Hematopoietic multipotent progenitor cell (in vitro differentiated cells): Measurements from ENCODE around the gene TNC. TPM values are rescaled to one million over a fixed set of nuclear protein-coding genes. Genes with fewer than 3 reads are reported as not detected.

Experiments
- DNase-seq, 3 donors: peaks; one replicate each; pipeline ENCODE4 v3.0.0-alpha.2; 2011 to 2015; ENCODE audit warnings: low read depth in 2 of 3, low spot score in 2 of 3
- total RNA-seq: library from RNA; depleted of rRNA; stranded (reverse); fragments of >200 nt; gene quantifications from one replicate; pipeline ENCODE4 v1.2.3, GENCODE V29; 2012

Gene TNC
- total RNA-seq, 1 donor, result under 0.01 TPM

DNA sequence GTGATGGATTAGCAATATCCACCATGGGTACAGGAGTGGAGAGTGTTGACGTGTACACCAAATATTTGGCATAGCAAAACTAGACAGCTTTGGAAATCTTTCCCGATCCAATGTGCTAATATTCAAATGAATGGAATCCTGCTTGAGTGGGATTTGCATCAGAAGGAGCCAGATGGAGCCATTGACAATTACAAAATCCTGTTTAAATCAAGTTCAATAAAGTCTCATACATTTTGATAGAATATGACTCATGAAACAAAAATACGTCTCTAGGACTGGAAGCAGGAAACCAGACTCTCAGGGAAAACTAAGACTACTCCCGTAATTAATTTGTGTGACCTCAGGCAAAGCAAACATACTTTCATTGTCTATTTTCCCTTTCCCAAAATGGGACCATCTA is 13.0 kb downstream of the TNC start:
- no peak for DNase-seq

DNA sequence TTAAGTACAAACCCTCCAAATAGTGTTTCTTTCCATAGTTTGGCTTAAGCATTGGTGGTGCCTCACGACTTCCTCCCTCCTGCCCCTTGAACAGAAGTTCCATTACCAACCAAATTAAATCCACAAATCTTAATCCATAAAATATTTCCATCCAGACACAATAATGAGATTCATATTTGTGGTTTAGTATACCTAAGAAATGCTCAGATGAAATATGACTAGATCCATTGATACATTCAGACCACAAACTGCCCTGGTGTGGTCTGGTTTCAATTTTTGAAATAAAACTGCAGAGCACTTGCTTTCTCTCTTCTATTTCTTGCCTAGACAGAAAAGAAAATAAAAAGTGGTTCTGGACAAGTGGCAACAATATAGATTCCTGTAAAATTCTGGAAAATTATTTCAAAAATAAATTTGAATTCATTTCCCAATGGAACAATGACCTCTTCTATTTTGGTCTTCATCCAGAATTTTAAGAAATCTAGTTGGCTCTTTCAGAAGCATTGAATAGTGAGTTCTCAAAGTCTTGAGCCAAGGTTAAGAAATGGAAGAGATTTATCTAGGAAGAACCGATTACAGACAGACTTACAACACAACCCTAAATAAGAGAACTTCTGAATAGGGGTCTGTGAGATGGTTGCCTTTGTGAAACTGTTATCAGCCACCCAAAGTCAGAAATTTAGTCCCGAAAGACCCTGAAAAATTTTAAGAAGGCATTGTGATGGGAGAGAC is 14.0 kb downstream of the TNC start:
- no peak for DNase-seq

DNA sequence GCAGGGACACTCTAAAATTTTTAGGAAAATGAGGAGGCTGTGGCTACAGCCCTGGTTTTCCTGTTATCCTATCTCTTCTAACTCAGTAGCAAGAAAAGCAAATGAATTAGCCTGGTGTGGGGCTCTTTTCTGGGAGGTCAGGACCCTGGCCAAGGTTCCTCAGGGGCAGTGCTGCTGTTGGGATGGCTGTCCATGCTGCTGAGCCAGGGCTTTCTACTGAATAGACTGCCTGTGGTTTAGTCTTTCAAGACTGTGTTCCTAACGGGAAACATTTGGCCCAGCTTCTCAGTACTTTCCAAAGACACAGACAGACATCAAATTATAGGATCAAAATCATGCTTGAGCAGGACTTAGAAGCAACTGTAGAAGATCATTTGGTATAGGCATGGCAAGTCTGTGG is 18.1 kb downstream of the TNC start:
- no peak for DNase-seq

DNA sequence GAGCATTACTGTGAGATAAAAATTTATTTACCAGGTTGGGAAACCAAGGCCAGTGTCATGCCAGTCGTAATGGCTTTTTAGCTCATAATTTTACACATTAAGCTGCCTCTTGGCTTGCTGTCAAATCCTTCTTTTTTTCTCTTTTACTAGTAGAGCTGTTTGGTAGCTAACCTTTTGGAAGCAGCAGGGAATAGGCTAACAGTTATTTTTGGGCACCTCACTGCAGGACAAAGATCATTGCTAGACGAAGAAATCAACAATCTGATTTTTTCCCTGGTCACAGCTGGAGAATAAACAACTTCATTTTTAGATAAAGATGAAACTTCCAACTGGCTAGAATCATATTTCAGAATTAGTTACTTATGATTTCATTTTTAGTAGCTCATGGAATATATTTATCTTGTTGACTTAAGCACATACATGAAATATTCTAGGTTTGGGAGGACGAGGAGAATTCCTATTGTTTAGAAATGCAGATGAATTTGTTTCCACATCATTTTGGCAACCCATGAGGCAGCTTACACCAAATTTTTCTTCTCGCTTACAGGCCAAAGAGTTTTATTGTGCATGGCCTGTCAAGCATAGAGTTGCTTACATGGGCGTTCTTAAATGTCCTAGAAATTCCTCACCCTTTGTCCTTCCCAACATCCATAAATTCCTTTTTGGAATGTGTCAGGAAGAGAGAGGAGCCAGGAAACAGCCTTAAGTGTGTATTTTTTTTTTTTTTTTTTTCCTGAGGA is 19.6 kb downstream of the TNC start:
- no peak for DNase-seq

DNA sequence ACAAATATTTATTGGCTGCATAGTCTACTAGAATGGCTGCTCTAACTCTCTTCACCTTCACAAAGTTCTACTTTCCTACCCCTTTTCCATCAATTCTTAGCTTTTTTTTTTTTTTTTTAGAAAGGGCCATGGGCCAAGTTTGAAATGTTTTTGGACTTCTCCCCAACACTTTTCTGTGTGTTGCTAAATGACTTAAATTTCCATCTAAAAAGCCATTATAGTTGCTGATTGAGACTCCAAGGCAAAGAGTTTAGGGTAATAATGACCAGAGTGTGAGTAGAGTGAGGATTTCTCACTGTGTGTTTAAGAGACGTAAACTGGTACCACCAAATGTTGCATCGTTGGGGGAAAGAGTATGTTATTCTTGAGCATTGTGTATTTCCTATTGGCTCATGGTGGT is 24.4 kb downstream of the TNC start:
- no peak for DNase-seq

DNA sequence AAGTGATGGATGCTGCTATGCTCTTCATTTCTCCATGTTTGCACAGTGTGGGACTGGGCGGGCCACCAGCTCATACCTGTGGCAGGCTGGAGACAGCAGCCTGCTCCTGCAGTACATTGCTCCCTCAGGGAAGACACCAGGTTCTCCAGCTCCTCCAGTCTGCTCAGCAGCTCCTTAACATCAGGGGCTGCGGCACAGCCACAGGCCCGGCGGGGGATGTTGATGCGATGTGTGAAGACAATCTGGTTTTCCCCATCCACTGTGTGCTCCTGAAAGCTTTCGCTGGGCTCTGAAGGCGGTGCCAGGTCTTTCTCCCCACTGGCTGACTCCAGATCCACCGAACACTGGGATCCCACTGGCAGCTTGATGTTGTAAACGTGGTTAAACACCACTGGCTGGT is 27.5 kb downstream of the TNC start:
- DNase-seq, result no peak

DNA sequence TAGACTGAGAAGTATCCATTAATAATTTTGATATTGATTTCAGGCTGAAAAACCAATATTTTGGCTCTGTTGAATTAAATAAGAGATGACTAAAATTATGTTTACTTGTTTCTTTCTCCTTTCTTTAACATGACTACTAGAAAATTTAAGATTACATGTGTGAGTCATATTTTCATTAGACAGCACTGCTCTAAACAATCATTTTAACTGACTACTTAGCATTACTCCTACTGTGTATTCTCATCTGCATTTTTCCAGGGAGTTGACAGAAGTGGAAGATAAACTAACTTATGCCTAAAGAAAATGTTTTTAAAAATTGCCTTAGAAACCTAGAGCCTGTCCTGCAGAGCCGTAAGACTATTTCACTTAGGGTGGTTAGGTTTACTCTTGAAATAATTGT is 29.1 kb downstream of the TNC start:
- no peak for DNase-seq

DNA sequence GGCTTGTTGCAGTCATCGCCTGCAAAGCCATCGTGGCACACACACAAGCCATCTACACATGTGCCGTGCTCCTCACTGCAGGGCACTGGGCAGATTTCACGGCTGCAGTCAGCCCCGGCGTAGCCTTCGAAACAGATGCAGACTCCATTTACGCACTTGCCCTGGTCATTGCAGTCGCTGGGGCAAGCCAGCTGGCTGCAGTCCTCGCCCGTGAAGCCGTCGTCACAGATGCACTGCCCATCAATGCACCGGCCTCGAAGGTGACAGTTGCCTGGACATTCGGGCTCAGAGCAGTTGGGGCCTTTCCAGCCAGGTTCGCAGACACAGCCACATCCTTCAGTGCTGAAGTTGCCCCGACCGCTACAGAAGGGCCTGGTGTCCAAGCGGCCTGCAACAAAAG is 31.1 kb downstream of the TNC start:
- no peak for DNase-seq

DNA sequence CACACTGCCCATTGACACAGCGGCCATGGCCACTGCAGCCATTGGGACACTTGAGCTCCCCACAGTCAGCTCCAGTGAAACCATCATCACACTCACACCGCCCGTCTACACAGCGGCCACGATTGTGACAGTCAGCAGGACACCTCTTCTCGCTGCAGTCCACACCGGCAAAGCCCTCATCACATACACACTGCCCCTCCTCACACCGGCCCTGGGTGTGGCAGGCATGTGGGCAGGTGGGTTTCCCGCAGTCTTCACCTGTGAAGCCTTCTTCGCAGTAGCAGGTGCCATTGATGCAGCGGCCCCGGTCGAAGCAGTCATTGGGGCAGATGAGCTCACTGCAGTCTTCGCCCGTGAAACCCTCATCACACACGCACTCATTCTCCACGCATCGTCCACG is 31.5 kb downstream of the TNC start:
- no peak for DNase-seq

DNA sequence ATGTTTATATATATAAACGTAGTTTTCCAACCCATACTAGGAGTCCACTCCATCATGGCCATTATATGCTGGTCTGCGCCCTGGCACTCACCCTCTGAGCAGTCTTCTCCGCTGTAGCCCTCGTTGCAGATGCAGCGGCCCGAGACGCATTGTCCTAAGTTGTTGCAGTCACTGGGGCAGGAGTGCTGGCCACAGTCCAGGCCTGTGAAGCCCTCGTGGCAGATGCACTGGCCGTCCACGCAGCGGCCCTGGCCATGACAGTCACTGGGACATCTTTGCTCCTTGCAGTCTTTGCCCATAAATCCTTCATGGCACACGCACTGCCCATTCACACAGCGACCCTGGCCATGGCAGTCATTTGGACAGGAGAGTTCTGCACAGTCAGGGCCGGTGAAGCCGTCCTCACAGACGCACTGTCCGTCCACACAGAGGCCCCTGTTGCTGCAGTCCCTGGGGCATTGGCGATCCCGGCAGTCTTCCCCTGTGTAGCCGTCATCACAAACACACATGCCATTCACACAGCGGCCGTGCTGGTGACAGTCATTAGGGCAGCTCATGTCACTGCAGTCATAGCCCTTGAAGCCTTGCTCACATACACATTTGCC is 32.1 kb downstream of the TNC start:
- DNase-seq, result no peak

DNA sequence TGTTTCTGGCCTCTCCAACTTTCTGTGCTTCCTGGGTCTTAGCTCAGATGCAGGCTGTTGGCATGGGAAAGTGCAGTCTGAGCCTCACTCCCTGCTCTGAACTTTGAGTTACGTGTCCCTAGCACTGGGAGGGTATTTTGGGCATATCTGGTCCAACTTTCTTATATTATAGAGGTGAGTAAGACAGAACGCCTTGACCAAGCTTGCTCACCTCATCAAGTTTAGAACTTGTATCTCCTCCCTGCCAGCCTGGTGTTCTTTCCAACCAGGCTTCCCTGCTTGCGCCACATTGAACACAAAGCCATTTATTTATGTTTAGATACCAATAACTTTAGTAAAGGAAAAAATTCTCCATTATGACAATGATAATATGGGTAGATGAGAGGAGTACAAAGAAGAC is 33.2 kb downstream of the TNC start:
- no peak for DNase-seq

DNA sequence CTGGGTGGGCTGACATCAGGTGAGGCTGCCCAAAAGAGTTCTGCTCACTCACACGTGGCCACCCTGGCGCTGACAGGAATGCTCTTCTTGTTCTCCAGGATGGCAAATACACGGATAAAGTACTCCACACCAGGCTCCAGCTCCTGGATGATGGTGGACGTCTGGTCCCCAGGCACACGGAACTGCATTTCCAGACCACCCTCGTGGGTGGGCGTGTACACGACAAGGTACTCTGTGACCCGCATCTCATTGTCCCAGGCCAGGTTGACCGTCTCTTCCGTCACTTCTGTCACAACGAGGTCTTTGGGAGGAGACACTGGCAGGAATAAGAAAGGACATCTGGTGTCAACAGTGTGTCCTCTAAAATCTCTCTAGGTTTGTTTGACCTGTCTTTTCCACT is 33.8 kb downstream of the TNC start:
- DNase-seq, result no peak

DNA sequence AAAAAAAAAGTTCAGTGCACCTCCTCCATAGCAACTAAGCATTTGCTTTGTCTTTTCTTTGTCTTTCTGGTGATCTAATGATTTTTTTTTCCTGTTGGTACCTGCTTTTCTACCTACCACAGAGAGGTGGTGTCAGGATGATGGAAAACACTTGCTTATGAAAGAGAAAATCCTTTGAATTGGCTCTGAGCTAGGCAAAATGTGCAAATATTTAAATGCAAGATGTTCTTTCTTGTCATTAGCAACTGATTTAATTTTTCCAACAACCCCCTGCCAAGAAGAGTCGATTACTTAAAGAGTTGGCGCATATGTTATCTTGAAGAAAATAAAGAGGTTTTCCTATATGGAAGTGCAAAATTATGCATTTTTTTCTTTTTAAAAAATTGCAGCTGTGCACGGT is 37.7 kb downstream of the TNC start:
- no peak for DNase-seq

DNA sequence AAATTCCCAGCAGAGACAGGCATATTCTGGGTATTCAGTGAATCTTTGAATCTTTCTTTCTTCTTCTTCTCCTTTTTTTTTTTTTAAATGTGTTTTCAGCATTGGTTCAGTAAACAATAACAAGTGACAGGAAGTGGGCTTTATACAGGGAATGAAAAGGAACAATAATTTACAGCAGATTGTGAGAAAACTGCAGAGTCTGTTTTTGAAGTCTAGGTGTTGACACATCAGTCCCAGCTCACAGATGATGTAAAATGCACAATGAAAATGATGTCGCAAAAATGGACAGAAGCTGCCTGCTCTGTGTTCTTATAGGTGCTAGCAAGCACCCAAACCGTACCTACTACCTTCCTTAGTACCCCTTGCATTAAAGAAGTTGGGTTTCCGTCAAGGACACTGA is 38.8 kb downstream of the TNC start:
- DNase-seq, result no peak

DNA sequence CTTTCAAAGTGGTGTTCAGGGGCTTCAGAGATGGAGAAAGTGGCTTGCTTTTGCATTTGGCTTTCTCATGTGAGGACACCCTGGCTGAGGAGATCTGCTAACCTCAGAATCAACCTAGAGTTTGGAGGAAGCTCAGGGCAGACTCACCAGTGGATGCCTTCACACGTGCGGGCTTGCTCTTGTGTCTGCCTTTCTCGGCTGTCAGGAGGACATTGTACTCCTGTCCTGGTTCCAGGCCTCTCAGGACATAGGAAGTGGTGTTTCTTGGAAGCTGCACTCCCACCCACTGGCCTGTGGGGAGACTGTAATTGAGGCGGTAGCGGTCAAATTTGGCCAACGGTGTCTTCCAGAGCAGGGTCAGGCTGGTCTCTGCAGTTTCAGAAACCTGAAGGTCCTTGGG is 44.5 kb downstream of the TNC start:
- no peak for DNase-seq

DNA sequence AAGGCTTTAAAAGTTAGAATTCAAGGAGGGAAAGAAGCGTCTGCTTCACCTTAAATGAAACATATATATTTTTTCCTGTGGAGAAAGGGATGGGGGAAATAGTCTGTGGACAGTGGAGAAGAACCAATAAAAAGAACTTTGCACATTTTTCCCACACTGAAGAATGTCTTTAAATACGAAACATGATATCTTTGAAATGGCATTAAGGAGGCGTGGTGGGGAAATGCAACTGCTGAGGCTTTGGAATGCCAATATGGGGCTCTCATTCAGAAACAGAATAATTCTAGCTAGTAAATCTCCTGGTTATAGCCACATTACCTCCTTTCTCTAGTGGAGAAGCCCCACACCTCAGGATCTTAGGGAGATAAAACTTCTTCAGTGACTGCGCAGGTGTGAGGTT is 46.8 kb downstream of the TNC start:
- no peak for DNase-seq

DNA sequence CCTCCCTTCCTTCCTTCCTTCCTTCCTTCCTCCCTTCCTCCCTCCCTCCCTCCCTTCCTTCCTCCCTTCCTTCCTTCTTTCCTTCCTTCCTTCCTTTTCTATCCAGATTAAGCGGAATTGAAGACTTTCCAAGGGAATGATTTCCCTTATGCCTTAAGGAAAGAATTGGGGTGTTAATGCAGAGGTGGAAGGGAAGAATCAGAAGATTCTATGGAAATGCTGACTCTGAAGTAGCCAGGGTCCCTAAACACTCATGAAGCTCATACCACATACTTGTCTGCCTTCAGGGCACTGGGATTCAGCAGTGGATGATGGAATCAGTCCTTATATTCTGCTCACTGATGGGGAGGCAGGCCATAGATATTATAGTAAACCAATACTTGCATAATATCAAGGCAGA is 48.2 kb downstream of the TNC start:
- DNase-seq, result no peak

DNA sequence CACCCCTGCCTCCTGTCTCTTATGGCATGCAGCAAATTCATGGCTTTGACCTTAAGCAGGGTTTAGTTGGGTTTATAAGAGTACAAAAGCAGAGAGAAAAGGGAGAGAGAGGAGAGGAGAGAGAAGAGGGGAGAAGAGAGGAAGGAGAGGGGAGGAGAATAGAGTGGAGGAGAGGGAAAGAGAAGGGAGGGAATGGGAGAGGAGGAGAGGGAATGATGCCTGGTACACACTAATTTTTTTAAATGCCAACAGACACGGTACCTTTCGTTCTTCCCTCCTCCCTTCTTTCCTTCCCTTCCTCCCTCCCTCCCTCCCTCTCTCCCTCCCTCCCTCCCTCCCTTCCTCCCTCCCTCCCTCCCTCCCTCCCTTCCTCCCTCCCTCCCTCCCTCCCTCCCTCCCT is 48.7 kb downstream of the TNC start:
- DNase-seq, result no peak

DNA sequence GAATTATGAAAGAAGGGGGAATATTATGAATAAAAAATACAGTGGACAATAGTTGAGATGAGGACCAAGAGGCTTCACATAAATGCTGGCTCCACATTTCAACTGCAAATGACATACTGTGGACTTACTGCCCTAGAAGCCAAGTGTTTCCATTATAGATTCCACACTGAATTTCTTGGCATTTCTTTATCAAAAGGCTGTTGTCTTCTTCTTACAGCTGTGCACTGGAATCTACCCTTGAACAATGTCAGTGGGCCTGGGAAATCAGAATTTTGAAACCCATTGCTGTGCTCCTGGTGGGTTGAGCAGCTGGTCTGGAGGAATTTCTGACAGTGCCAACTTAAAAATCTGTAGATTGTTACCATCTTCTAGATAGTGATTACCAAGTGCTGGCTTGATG is 49.9 kb downstream of the TNC start:
- no peak for DNase-seq

DNA sequence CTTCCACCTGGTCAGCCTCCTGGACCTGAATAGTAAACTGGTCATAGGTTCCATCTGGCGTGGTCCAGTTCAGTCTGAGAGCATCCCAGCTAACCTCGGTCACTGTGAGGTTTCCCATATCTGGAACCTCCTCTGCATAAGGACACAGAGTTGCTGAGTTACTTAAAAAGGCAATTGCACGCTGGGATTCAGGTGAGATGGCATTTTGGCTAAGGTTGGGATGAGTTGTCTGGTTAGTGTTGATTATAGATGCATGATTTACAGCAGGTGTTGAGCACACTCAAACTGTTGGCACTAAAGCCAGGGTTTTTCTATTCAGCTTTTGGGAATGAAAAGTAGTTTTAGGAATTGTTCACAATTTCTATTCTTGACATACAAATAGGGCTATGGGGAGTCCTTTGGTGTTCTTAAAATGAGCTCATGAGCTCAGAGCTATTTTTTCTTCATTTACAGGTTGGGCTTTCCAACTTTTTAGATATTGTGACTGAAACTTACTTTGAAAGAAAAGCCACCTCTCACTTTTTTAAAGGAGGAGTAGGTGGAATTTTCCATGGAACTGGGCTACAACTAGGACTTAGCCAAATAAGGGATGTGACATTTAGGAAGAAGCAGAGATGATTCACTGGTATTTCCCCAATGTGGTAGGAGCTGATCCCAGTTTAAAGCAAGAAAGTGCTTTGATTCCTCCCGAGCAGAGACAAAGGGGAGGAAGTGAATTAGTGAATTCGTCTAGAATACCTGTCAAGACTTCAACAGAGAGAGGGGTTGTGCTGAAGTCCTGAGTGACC is 54.7 kb downstream of the TNC start:
- no peak for DNase-seq

DNA sequence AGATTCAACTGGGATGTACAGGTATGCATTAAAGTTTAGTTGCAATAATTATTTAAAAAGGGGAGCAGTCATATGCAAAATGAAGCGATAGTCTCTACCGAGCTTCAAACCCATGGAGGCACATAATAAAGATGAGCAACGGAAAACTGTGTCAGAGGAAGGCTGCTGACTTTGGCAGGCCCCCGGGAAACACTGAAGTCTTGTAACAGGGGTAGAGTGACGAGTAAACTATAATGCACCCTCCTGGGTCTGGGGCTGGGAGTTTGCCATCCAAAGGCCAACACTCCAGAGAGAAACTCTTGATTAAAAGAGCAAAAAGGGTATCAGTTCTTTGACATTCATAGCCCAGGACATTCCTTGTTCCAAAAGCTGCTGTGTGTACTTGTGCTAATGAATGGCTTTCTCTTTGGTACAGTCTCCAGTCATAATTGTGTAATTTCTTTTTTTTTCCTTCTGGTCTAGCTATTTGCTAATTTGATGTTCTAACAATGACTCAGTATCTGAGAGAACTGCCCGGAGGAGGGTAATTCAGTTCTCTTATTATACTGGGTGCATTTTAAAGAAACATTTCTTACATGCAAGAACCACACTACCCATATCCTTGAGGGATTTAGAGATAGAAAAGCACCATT is 59.2 kb downstream of the TNC start:
- no peak for DNase-seq
